Stimulated activated CD4-positive, alpha-beta T cell treated with anti-CD3 and anti-CD28 coated beads, Interleukin-12 subunit alpha, Interleukin-12 subunit beta, amount 100 ng/mL, for 4 hours (primary cell): ENCODE results near the gene NHSL2.
"Not testable (repeated sequence)": the region's sequence is repeated elsewhere in the genome, so short reads cannot be mapped to it uniquely, and the experiment has no call there.

Experiments
- DNase-seq: peaks from one replicate; pipeline ENCODE4 v3.0.0-alpha.2; 2020

NHSL2 gene

GRCh38 chrX:72045552-72046277, 135.1 kb downstream of the NHSL2 start:
- DNase-seq = no peak

GRCh38 chrX:72046447-72046846, 135.8 kb downstream of the NHSL2 start:
- no peak for DNase-seq

GRCh38 chrX:72048510-72049455, 138.1 kb downstream of the NHSL2 start:
- no peak for DNase-seq

GRCh38 chrX:72050011-72050410, 139.4 kb downstream of the NHSL2 start:
- DNase-seq = no peak

- no peak for DNase-seq
Observed at GRCh38 chrX:72051589-72051988, 140.9 kb downstream of the NHSL2 start.

GRCh38 chrX:72052415-72053090, 141.9 kb downstream of the NHSL2 start:
- no peak for DNase-seq

GRCh38 chrX:72053508-72053907, 142.9 kb downstream of the NHSL2 start:
- DNase-seq = no peak

GRCh38 chrX:72054779-72055489, 144.3 kb downstream of the NHSL2 start:
- DNase-seq = no peak

GRCh38 chrX:72057331-72057730, 146.7 kb downstream of the NHSL2 start:
- no peak for DNase-seq

GRCh38 chrX:72057849-72058248, 147.2 kb downstream of the NHSL2 start:
- no peak for DNase-seq

- DNase-seq = not testable (repeated sequence)
Observed at GRCh38 chrX:72058346-72058745, 147.7 kb downstream of the NHSL2 start.

GRCh38 chrX:72060196-72060920, 149.7 kb downstream of the NHSL2 start:
- DNase-seq = no peak

GRCh38 chrX:72060921-72061490, 150.4 kb downstream of the NHSL2 start:
- DNase-seq = no peak

GRCh38 chrX:72062916-72063315, 152.3 kb downstream of the NHSL2 start:
- no peak for DNase-seq

GRCh38 chrX:72069350-72070160, 158.9 kb downstream of the NHSL2 start:
- no peak for DNase-seq

- no peak for DNase-seq
Observed at GRCh38 chrX:72071213-72071612, 160.6 kb downstream of the NHSL2 start.

GRCh38 chrX:72073633-72074032, 163.0 kb downstream of the NHSL2 start:
- DNase-seq = no peak

GRCh38 chrX:72078411-72078810, 167.8 kb downstream of the NHSL2 start:
- DNase-seq = no peak

- no peak for DNase-seq
Observed at GRCh38 chrX:72079607-72080006, 169.0 kb downstream of the NHSL2 start.

- no peak for DNase-seq
Observed at GRCh38 chrX:72080150-72080549, 169.5 kb downstream of the NHSL2 start.

- DNase-seq = no peak
Observed at GRCh38 chrX:72080800-72081199, 170.2 kb downstream of the NHSL2 start.
